HepG2 (cell line): ENCODE data around the gene RIPOR1. TPM values are rescaled to one million over a fixed set of nuclear protein-coding genes. Genes with fewer than 3 reads are reported as not detected.
A peak's percentile ranks its signal among the peaks of the same experiment; 100 is the strongest.

ENCODE experiments used
- ARHGAP35 ChIP-seq: sonication (generic); formaldehyde crosslinking; IDR thresholded peaks from 2 replicates; pipeline ENCODE4 v1.9.0; 2022; ENCODE audit warnings: mild to moderate bottlenecking, inconsistent platforms, moderate library complexity, missing genetic modification reagents, borderline replicate concordance
- ELF4 ChIP-seq: sonication (generic); formaldehyde crosslinking; IDR thresholded peaks from 2 replicates; pipeline ENCODE4 v1.5.0; 2020; ENCODE audit warnings: missing genetic modification reagents, mild to moderate bottlenecking, moderate library complexity, borderline replicate concordance
- FOXP1 ChIP-seq, 2 experiments: fragments of 450-650 bp in 1 of 2; IDR thresholded peaks; 2 replicates each; pipeline ENCODE4 v1.6.1; 2017 to 2018; ENCODE audit warnings: antibody characterized with exemption in 1 of 2
- HDAC1 ChIP-seq: sonication (generic); formaldehyde crosslinking; IDR thresholded peaks from 2 replicates; pipeline ENCODE4 v1.5.1; 2020; ENCODE audit warnings: mild to moderate bottlenecking, missing genetic modification reagents
- KLF15 ChIP-seq: sonication (generic); formaldehyde crosslinking; IDR thresholded peaks from 2 replicates; pipeline ENCODE4 v1.8.1; 2023; ENCODE audit warnings: borderline replicate concordance, mild to moderate bottlenecking, inconsistent platforms, missing genetic modification reagents, mixed read lengths
- KLF9 ChIP-seq: IDR thresholded peaks from 2 replicates; pipeline ENCODE4 v1.6.1; 2016; ENCODE audit warnings: low read depth
- KMT2B ChIP-seq: IDR thresholded peaks from 2 replicates; pipeline ENCODE4 v1.6.1; 2016; ENCODE audit warnings: missing genetic modification reagents, missing compliant biosample characterization
- MBNL3 ChIP-seq: fragments of 250-450 bp; sonication (Bioruptor Pico); conservative IDR thresholded peaks from 2 replicates; pipeline ENCODE4 v1.8.0; 2022; ENCODE audit warnings: mild to moderate bottlenecking, inconsistent platforms
- YEATS2 ChIP-seq: sonication (generic); formaldehyde crosslinking; IDR thresholded peaks from 2 replicates; pipeline ENCODE4 v1.4.0; 2020; ENCODE audit warnings: missing genetic modification reagents, borderline replicate concordance
- ZBTB42 ChIP-seq: sonication (generic); formaldehyde crosslinking; IDR thresholded peaks from 2 replicates; pipeline ENCODE4 v1.5.0; 2020; ENCODE audit warnings: mild to moderate bottlenecking, missing genetic modification reagents
- ZC3H13 ChIP-seq: sonication (generic); formaldehyde crosslinking; IDR thresholded peaks from 2 replicates; pipeline ENCODE4 v1.8.1; 2023; ENCODE audit warnings: mild to moderate bottlenecking, missing genetic modification reagents, moderate library complexity
- ZSCAN12 ChIP-seq: sonication (generic); formaldehyde crosslinking; IDR thresholded peaks from 2 replicates; pipeline ENCODE4 v1.9.0; 2021; ENCODE audit warnings: mild to moderate bottlenecking, missing genetic modification reagents
- polyA plus RNA-seq, 8 experiments: library from polyadenylated mRNA; depleted of rRNA in 3 of 8; stranded (reverse) in 7 of 8; unstranded in 1 of 8; fragments of >200 nt; fragmentation: Illumina TruSeq in 4 of 8; extraction: Trizol in 4 of 8; gene quantifications; 2 replicates each; pipeline versions ENCODE4 v1.2.1 to v1.2.3, GENCODE V29; 2011 to 2016; ENCODE audit warnings: low read depth in 4 of 8, missing spikeins in 1 of 8, mixed read lengths in 1 of 8; ENCODE audit not compliant: insufficient read depth in 1 of 8
- total RNA-seq, 5 experiments: library from RNA; depleted of rRNA; stranded (reverse); fragments of >200 nt; fragmentation: Illumina TruSeq; extraction: Trizol; gene quantifications; 2 replicates each; pipeline ENCODE4 v1.2.3, GENCODE V29; 2016; ENCODE audit warnings: low read depth in 1 of 5
- TF ChIP-seq, protein P1 (sequence below): sonication (generic); formaldehyde crosslinking; IDR thresholded peaks from 2 replicates; pipeline ENCODE4 v1.4.0; 2020; ENCODE audit warnings: missing genetic modification reagents, borderline replicate concordance
- TF ChIP-seq, protein P2 (sequence below): sonication (generic); formaldehyde crosslinking; IDR thresholded peaks from 2 replicates; pipeline ENCODE4 v1.4.0; 2020; ENCODE audit warnings: missing genetic modification reagents, mild to moderate bottlenecking, borderline replicate concordance
- TF ChIP-seq, protein P3 (sequence below): sonication (generic); formaldehyde crosslinking; IDR thresholded peaks from 2 replicates; pipeline ENCODE4 v1.4.0; 2020; ENCODE audit warnings: mild to moderate bottlenecking, low read depth, missing genetic modification reagents

The RIPOR1 gene
- total and polyA plus RNA-seq, 2 of the 13 experiments (the other 11 are each of a cell fraction or from before 2014, with no cell fraction given) = 4.6 to 8.1 TPM

DNA sequence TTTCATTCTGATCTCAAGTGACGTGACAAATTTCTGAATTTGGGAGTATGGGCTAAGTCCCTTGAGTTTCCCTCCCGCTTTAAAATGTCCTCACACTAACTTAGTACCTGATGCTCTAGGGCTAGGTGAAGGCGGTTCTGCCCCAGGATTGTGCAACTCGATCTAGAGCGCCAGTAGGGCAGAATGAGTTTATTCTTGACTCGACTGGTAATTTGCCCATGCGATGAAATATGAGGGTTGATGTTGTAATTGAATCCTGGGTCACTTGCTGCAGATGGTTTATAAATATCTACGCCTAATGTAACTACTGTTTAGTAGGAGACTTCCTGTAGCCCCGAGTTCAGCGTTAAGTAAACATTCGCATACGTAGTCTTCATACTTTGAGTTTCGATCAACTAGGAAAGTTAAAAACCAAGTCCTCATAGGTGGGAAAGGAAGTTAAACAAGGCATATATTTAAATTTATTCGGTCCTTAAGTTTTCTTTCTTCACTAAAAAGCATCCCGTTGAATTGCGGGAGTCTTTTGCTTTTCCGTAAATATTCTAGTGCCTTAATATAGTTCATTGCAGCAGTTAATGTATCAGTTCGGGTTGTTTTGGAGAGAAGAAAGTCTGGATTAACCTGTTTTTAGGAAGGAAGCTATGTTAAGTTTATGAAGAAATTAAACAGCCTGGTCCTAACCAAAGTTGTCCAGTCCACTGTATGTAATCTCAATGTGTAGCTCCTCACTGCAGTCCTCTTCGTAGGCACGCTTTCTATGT, 35.3 kb downstream of the RIPOR1 start (continued):
- TF ChIP-seq, protein P1, sequence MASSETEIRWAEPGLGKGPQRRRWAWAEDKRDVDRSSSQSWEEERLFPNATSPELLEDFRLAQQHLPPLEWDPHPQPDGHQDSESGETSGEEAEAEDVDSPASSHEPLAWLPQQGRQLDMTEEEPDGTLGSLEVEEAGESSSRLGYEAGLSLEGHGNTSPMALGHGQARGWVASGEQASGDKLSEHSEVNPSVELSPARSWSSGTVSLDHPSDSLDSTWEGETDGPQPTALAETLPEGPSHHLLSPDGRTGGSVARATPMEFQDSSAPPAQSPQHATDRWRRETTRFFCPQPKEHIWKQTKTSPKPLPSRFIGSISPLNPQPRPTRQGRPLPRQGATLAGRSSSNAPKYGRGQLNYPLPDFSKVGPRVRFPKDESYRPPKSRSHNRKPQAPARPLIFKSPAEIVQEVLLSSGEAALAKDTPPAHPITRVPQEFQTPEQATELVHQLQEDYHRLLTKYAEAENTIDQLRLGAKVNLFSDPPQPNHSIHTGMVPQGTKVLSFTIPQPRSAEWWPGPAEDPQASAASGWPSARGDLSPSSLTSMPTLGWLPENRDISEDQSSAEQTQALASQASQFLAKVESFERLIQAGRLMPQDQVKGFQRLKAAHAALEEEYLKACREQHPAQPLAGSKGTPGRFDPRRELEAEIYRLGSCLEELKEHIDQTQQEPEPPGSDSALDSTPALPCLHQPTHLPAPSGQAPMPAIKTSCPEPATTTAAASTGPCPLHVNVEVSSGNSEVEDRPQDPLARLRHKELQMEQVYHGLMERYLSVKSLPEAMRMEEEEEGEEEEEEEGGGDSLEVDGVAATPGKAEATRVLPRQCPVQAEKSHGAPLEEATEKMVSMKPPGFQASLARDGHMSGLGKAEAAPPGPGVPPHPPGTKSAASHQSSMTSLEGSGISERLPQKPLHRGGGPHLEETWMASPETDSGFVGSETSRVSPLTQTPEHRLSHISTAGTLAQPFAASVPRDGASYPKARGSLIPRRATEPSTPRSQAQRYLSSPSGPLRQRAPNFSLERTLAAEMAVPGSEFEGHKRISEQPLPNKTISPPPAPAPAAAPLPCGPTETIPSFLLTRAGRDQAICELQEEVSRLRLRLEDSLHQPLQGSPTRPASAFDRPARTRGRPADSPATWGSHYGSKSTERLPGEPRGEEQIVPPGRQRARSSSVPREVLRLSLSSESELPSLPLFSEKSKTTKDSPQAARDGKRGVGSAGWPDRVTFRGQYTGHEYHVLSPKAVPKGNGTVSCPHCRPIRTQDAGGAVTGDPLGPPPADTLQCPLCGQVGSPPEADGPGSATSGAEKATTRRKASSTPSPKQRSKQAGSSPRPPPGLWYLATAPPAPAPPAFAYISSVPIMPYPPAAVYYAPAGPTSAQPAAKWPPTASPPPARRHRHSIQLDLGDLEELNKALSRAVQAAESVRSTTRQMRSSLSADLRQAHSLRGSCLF (CRISPR knock-in tag) = peak; percentile 31; the same call in 1 of the 2 replicates
- TF ChIP-seq YEATS2 (CRISPR knock-in tag) = 0 out of 2 replicates have a peak, but pooled peaks have one; percentile 20
- peak; percentile 64 for TF ChIP-seq HDAC1
- TF ChIP-seq, protein P2, sequence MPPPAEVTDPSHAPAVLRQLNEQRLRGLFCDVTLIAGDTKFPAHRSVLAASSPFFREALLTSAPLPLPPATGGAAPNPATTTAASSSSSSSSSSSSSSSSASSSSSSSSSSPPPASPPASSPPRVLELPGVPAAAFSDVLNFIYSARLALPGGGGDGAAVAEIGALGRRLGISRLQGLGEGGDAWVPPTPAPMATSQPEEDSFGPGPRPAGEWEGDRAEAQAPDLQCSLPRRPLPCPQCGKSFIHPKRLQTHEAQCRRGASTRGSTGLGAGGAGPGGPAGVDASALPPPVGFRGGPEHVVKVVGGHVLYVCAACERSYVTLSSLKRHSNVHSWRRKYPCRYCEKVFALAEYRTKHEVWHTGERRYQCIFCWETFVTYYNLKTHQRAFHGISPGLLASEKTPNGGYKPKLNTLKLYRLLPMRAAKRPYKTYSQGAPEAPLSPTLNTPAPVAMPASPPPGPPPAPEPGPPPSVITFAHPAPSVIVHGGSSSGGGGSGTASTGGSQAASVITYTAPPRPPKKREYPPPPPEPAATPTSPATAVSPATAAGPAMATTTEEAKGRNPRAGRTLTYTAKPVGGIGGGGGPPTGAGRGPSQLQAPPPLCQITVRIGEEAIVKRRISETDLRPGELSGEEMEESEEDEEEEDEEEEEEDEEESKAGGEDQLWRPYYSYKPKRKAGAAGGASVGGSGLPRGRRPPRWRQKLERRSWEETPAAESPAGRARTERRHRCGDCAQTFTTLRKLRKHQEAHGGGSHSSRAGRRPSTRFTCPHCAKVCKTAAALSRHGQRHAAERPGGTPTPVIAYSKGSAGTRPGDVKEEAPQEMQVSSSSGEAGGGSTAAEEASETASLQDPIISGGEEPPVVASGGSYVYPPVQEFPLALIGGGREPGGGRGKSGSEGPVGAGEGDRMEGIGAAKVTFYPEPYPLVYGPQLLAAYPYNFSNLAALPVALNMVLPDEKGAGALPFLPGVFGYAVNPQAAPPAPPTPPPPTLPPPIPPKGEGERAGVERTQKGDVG (CRISPR knock-in tag) = no peak
- TF ChIP-seq ZC3H13 (CRISPR knock-in tag) = no peak
- 0 out of 2 replicates have a peak, but pooled peaks have one; percentile 17 for TF ChIP-seq KLF15 (CRISPR knock-in tag)
- no peak for TF ChIP-seq MBNL3 (CRISPR knock-in tag)
- 0 out of 2 replicates have a peak, but pooled peaks have one; percentile 20 for TF ChIP-seq KLF9 (CRISPR knock-in tag)
- TF ChIP-seq ZBTB42 (CRISPR knock-in tag) = no peak; the same call in 1 of the 2 replicates
- 0 out of 2 replicates have a peak, but pooled peaks have one; percentile 23 for TF ChIP-seq ELF4 (CRISPR knock-in tag)
- TF ChIP-seq ZSCAN12 (CRISPR knock-in tag) = no peak
- peak; percentile 72 for TF ChIP-seq KMT2B (CRISPR knock-in tag)
- TF ChIP-seq ARHGAP35 (CRISPR knock-in tag) = no peak
- TF ChIP-seq, protein P3, sequence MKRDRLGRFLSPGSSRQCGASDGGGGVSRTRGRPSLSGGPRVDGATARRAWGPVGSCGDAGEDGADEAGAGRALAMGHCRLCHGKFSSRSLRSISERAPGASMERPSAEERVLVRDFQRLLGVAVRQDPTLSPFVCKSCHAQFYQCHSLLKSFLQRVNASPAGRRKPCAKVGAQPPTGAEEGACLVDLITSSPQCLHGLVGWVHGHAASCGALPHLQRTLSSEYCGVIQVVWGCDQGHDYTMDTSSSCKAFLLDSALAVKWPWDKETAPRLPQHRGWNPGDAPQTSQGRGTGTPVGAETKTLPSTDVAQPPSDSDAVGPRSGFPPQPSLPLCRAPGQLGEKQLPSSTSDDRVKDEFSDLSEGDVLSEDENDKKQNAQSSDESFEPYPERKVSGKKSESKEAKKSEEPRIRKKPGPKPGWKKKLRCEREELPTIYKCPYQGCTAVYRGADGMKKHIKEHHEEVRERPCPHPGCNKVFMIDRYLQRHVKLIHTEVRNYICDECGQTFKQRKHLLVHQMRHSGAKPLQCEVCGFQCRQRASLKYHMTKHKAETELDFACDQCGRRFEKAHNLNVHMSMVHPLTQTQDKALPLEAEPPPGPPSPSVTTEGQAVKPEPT (CRISPR knock-in tag) = no peak
- TF ChIP-seq FOXP1 (IDR thresholded peaks at IDR 0.05) = no peak
- no peak for TF ChIP-seq FOXP1 (CRISPR knock-in tag; IDR thresholded peaks at IDR 0.05)
